ENCODE data around the gene CDC73.
"Not testable (repeated sequence)": the region's sequence is repeated elsewhere in the genome, so short reads cannot be mapped to it uniquely, and the experiment has no call there.

Gene CDC73

GRCh38 chr1:193229136-193229535 is 107.3 kb downstream of the CDC73 start:
- H2AFZ ChIP-seq (ENCODE audit: low read depth, low read length, severe bottlenecking) = no peak overlapping the region
- no peaks in the 10 kb centered on the region for H4K20me1 ChIP-seq (ENCODE audit: low read depth, low read length)
- H3K9me2 ChIP-seq (replicated peaks; ENCODE audit: insufficient read depth, low read length) = no peaks in the 10 kb centered on the region
- no peaks in the 10 kb centered on the region for H3K9me3 ChIP-seq (ENCODE audit: insufficient read depth, low read length)
- H3K27me3 ChIP-seq (ENCODE audit: low read length) = no peaks in the 10 kb centered on the region
- TF ChIP-seq EZH2phosphoT487 (conservative IDR thresholded peaks at IDR 0.05; ENCODE audit: low read length) = no peak
- no peak for TF ChIP-seq CTCF (IDR thresholded peaks at IDR 0.05; ENCODE audit: insufficient read depth, low read length, poor library complexity, severe bottlenecking)
- peaks cover 16% of the 10 kb centered on the region; the same call in 1 of the 2 replicates for H3K36me3 ChIP-seq (ENCODE audit: low read length)
- no peaks in the 10 kb centered on the region for H3K79me2 ChIP-seq (ENCODE audit: insufficient read depth, low read length)
- 0 out of 2 replicates have a peak, but pooled peaks cover 5% of the 10 kb centered on the region for H3F3A ChIP-seq (ENCODE audit: insufficient read depth)
- no peak overlapping the region for H3K4me2 ChIP-seq (ENCODE audit: low read depth, low read length, poor library complexity, severe bottlenecking)
- no peak overlapping the region for H3K4me3 ChIP-seq (ENCODE audit: insufficient read depth, low read length, poor library complexity, severe bottlenecking)
- H3K27ac ChIP-seq (ENCODE audit: low read depth, low read length) = no peak overlapping the region
- H3K9ac ChIP-seq (ENCODE audit: low read length) = no peak overlapping the region

- peaks cover 14% of the 10 kb centered on the region; the same call in 1 of the 2 replicates for H3K36me3 ChIP-seq (ENCODE audit: low read length)
- not testable (repeated sequence) for H3K4me2 ChIP-seq (ENCODE audit: low read depth, low read length, poor library complexity, severe bottlenecking); H3K79me2 ChIP-seq (ENCODE audit: insufficient read depth, low read length)
Measured at GRCh38 chr1:193231146-193231545, 109.3 kb downstream of the CDC73 start.

GRCh38 chr1:193234530-193234929 is 112.7 kb downstream of the CDC73 start:
- Histone ChIP-seq H2AFZ (ENCODE audit: low read depth, low read length, severe bottlenecking) (no peak overlapping the region), H3K27ac (ENCODE audit: low read depth, low read length) (no peak overlapping the region), H3K79me2 (ENCODE audit: insufficient read depth, low read length) (no peaks in the 10 kb centered on the region), H3K9ac (ENCODE audit: low read length) (no peak overlapping the region), H3K36me3 (ENCODE audit: low read length) (peaks cover 19% of the 10 kb centered on the region), H3K4me2 (ENCODE audit: low read depth, low read length, poor library complexity, severe bottlenecking) (no peak overlapping the region), H3K27me3 (ENCODE audit: low read length) (no peaks in the 10 kb centered on the region), H4K20me1 (ENCODE audit: low read depth, low read length) (no peaks in the 10 kb centered on the region), H3K9me3 (ENCODE audit: insufficient read depth, low read length) (no peaks in the 10 kb centered on the region), H3F3A (ENCODE audit: insufficient read depth) (0 out of 2 replicates have a peak, but pooled peaks cover 5% of the 10 kb centered on the region), H3K4me3 (ENCODE audit: insufficient read depth, low read length, poor library complexity, severe bottlenecking) (no peak overlapping the region), H3K9me2 (replicated peaks; ENCODE audit: insufficient read depth, low read length) (no peaks in the 10 kb centered on the region)
- TF ChIP-seq EZH2phosphoT487 (conservative IDR thresholded peaks at IDR 0.05; ENCODE audit: low read length) (no peak), CTCF (IDR thresholded peaks at IDR 0.05; ENCODE audit: insufficient read depth, low read length, poor library complexity, severe bottlenecking) (no peak)

More at GRCh38 chr1:193231146-193231545, 109.3 kb downstream of the CDC73 start:
- H3K9ac ChIP-seq (ENCODE audit: low read length); H3F3A ChIP-seq (ENCODE audit: insufficient read depth); H3K27me3 ChIP-seq (ENCODE audit: low read length); H2AFZ ChIP-seq (ENCODE audit: low read depth, low read length, severe bottlenecking); H3K27ac ChIP-seq (ENCODE audit: low read depth, low read length); H3K9me2 ChIP-seq (replicated peaks; ENCODE audit: insufficient read depth, low read length); H4K20me1 ChIP-seq (ENCODE audit: low read depth, low read length); H3K9me3 ChIP-seq (ENCODE audit: insufficient read depth, low read length); H3K4me3 ChIP-seq (ENCODE audit: insufficient read depth, low read length, poor library complexity, severe bottlenecking): not testable (repeated sequence)

GRCh38 chr1:193237381-193237978 is 115.6 kb downstream of the CDC73 start:
- Histone ChIP-seq H3K36me3 (ENCODE audit: low read length) (peaks cover 19% of the 10 kb centered on the region), H3K27ac (ENCODE audit: low read depth, low read length) (no peak overlapping the region), H3K9me2 (replicated peaks; ENCODE audit: insufficient read depth, low read length) (no peaks in the 10 kb centered on the region), H3F3A (ENCODE audit: insufficient read depth) (0 out of 2 replicates have a peak, but pooled peaks cover 5% of the 10 kb centered on the region), H3K9ac (ENCODE audit: low read length) (no peak overlapping the region), H3K4me3 (ENCODE audit: insufficient read depth, low read length, poor library complexity, severe bottlenecking) (no peak overlapping the region), H3K27me3 (ENCODE audit: low read length) (no peaks in the 10 kb centered on the region), H3K4me2 (ENCODE audit: low read depth, low read length, poor library complexity, severe bottlenecking) (no peak overlapping the region), H2AFZ (ENCODE audit: low read depth, low read length, severe bottlenecking) (no peak overlapping the region), H3K9me3 (ENCODE audit: insufficient read depth, low read length) (no peaks in the 10 kb centered on the region), H3K79me2 (ENCODE audit: insufficient read depth, low read length) (no peaks in the 10 kb centered on the region), H4K20me1 (ENCODE audit: low read depth, low read length) (no peaks in the 10 kb centered on the region)
- TF ChIP-seq EZH2phosphoT487 (conservative IDR thresholded peaks at IDR 0.05; ENCODE audit: low read length) = no peak
- no peak for TF ChIP-seq CTCF (IDR thresholded peaks at IDR 0.05; ENCODE audit: insufficient read depth, low read length, poor library complexity, severe bottlenecking)

All from SU-DHL-6 (cell line).